ENCODE data around the gene IQSEC1. TPM values are rescaled to one million over a fixed set of nuclear protein-coding genes. Genes with fewer than 3 reads are reported as not detected.

IQSEC1 gene
- total and polyA plus RNA-seq, 9 of the 15 experiments (the other 6 are each of a cell fraction or from before 2014, with no cell fraction given), result 0.56 to 39.0 (median 6.8) TPM

DNA sequence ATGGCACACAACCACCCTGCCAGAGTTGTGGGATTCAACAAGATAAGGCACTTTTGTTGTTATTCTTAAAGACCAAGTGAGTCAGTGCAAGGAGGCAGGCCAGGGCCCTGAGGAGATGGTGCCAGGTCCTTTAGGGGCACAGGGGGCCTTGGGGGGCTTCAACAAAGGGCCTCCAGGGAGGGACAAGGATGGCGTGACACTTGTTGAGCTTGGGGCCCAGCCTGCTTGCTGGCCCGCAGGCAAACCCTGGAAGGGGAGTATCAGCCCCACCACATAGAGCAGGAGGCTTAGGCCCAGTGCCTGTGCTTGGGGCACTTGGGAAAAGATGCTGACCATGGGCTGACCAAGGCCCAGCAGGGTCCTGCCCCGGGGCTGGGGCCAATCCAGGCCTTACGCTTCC lies 5.5 kb downstream of the IQSEC1 start:
- Histone ChIP-seq H3K9me3 (replicated peaks; ENCODE audit: control insufficient read depth, insufficient read depth, low read depth, low read length) (no peaks in the 10 kb centered on the region), H4K20me1 (replicated peaks; ENCODE audit: control insufficient read depth, insufficient read depth, low read length) (peaks cover 8% of the 10 kb centered on the region; the same call in 1 of the 2 replicates), H3K9ac (ENCODE audit: insufficient read depth in 1 of 2, low read depth in 2 of 2, low read length in 2 of 2) (no peak overlapping the region; a peak in 1 of 4 replicates), H3K9me1 (ENCODE audit: control insufficient read depth, insufficient read depth, low read length) (no peaks in the 10 kb centered on the region), H3K4me3 (no peak overlapping the region), H3K36me3 (ENCODE audit: control insufficient read depth, insufficient read depth, low read length) (no peaks in the 10 kb centered on the region), H3K27ac (ENCODE audit: extremely low read depth, low read depth, low read length) (no peak overlapping the region), H3K4me1 (replicated peaks in 1 of 2; ENCODE audit: control insufficient read depth in 2 of 2, insufficient read depth in 2 of 2, low read length in 2 of 2) (peaks cover 0 to 22% of the 10 kb centered on the region in 2 experiments; a peak in 1 of 5 replicates), H3K79me2 (ENCODE audit: control insufficient read depth, insufficient read depth, low read length) (no peaks in the 10 kb centered on the region), H2AFZ (ENCODE audit: low read depth, low read length) (no peak overlapping the region), H3K27me3 (ENCODE audit: control insufficient read depth in 2 of 2, insufficient read depth in 2 of 2, low read length in 2 of 2) (peaks cover 24 to 55% of the 10 kb centered on the region in 2 experiments; a peak in 4 of 5 replicates), H3K4me2 (ENCODE audit: insufficient read depth, low read length) (no peak overlapping the region)
- CTCF ChIA-PET (ENCODE audit: low intra/inter-chr PET ratio), result no interaction called here
- TF ChIP-seq MEF2A (IDR thresholded peaks at IDR 0.05; ENCODE audit: control insufficient read depth, low read depth, low read length) (no peak), ZNF76 (CRISPR knock-in tag; IDR thresholded peaks at IDR 0.05; ENCODE audit: borderline replicate concordance) (no peak), THRAP3 (IDR thresholded peaks at IDR 0.05; ENCODE audit: borderline replicate concordance) (no peak), HMG20B (CRISPR knock-in tag; IDR thresholded peaks at IDR 0.05) (no peak), ZNF778 (CRISPR knock-in tag; IDR thresholded peaks at IDR 0.05) (no peak)
- TF ChIP-seq, protein P1, sequence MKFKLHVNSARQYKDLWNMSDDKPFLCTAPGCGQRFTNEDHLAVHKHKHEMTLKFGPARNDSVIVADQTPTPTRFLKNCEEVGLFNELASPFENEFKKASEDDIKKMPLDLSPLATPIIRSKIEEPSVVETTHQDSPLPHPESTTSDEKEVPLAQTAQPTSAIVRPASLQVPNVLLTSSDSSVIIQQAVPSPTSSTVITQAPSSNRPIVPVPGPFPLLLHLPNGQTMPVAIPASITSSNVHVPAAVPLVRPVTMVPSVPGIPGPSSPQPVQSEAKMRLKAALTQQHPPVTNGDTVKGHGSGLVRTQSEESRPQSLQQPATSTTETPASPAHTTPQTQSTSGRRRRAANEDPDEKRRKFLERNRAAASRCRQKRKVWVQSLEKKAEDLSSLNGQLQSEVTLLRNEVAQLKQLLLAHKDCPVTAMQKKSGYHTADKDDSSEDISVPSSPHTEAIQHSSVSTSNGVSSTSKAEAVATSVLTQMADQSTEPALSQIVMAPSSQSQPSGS (CRISPR knock-in tag; IDR thresholded peaks at IDR 0.05), result no peak
- TF ChIP-seq, protein P2, sequence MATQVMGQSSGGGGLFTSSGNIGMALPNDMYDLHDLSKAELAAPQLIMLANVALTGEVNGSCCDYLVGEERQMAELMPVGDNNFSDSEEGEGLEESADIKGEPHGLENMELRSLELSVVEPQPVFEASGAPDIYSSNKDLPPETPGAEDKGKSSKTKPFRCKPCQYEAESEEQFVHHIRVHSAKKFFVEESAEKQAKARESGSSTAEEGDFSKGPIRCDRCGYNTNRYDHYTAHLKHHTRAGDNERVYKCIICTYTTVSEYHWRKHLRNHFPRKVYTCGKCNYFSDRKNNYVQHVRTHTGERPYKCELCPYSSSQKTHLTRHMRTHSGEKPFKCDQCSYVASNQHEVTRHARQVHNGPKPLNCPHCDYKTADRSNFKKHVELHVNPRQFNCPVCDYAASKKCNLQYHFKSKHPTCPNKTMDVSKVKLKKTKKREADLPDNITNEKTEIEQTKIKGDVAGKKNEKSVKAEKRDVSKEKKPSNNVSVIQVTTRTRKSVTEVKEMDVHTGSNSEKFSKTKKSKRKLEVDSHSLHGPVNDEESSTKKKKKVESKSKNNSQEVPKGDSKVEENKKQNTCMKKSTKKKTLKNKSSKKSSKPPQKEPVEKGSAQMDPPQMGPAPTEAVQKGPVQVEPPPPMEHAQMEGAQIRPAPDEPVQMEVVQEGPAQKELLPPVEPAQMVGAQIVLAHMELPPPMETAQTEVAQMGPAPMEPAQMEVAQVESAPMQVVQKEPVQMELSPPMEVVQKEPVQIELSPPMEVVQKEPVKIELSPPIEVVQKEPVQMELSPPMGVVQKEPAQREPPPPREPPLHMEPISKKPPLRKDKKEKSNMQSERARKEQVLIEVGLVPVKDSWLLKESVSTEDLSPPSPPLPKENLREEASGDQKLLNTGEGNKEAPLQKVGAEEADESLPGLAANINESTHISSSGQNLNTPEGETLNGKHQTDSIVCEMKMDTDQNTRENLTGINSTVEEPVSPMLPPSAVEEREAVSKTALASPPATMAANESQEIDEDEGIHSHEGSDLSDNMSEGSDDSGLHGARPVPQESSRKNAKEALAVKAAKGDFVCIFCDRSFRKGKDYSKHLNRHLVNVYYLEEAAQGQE (IDR thresholded peaks at IDR 0.05; ENCODE audit: borderline replicate concordance), result no peak
- TF ChIP-seq, protein P2 (CRISPR knock-in tag; IDR thresholded peaks at IDR 0.05; ENCODE audit: low read depth), result no peak
- in situ Hi-C loops (cut with MboI) (no loop called here), intact Hi-C loops (cut with micrococcal nuclease) (no loop called here)
- no peak for ATAC-seq
- 45% methylated on average over 4 of the region's 4 CpGs for WGBS (ENCODE audit: insufficient coverage, low coverage, missing lambda C conversion rate)
- POLR2A ChIA-PET, result no interaction called here
- BruUV-seq (replicated peaks), result no TSS peak
- no peak for FAIRE-seq
- DNase-seq (ENCODE audit: extremely low read depth in 1 of 4, low spot score in 3 of 4), result no peak
